IMR-90 (cell line): ENCODE data around the gene TIPARP. TPM values are rescaled to one million over a fixed set of nuclear protein-coding genes. Genes with fewer than 3 reads are reported as not detected.

ENCODE experiments used
- ATAC-seq: fragments of 200-7000 bp; cut with Tn5 transposase; 2 replicates; pipeline ENCODE4 v1.9.1; 2020; ENCODE audit warnings: low read depth, mild to moderate bottlenecking, moderate library complexity
- BruUV-seq: library from RNA; stranded (reverse); fragments of 400-500 nt; replicated peaks from 2 replicates; lab custom pipeline; 2021; lab: Mats Ljungman, UMichigan
- CTCF ChIA-PET: fragments of 300-600 bp; formaldehyde crosslinking; extraction: SDS; loops from one replicate; lab custom pipeline; 2021; ENCODE audit warnings: antibody characterized with exemption; lab: Yijun Ruan, JAX
- POLR2A ChIA-PET: fragments of 300-600 bp; sonication (Branson Sonifier 250); formaldehyde crosslinking; loops from one replicate; lab custom pipeline; 2022; ENCODE audit warnings: antibody characterized with exemption; ENCODE audit not compliant: unreplicated experiment; lab: Charles Lee
- DNase-seq: peaks from one replicate; pipeline ENCODE4 v3.0.0; 2013
- H2AFZ ChIP-seq: replicated peaks from 2 replicates; pipeline ENCODE3; 2013; ENCODE audit warnings: low read length, mild to moderate bottlenecking; ENCODE audit not compliant: poor library complexity
- H2AK5ac ChIP-seq: 2 replicates; pipeline ENCODE4 v1.6.1; 2013; ENCODE audit warnings: low read depth, low read length, inconsistent platforms
- H2AK9ac ChIP-seq: replicated peaks from 2 replicates; pipeline ENCODE3; 2013; ENCODE audit warnings: mild to moderate bottlenecking, low read depth, low read length, moderate library complexity; ENCODE audit not compliant: poor library complexity
- H2BK120ac ChIP-seq: 2 replicates; pipeline ENCODE4 v1.6.1; 2013; ENCODE audit warnings: low read depth, low read length, inconsistent platforms
- H2BK15ac ChIP-seq: 3 replicates; pipeline ENCODE4 v1.6.1; 2013; ENCODE audit warnings: low read depth, low read length, inconsistent platforms
- H2BK20ac ChIP-seq: 2 replicates; pipeline ENCODE4 v1.6.1; 2013; ENCODE audit warnings: low read depth, mild to moderate bottlenecking, inconsistent platforms, low read length, moderate library complexity
- H2BK5ac ChIP-seq: 2 replicates; pipeline ENCODE4 v1.6.1; 2013; ENCODE audit warnings: mild to moderate bottlenecking, low read depth, low read length, inconsistent platforms; ENCODE audit not compliant: poor library complexity, severe bottlenecking
- H3K14ac ChIP-seq: replicated peaks from 2 replicates; pipeline ENCODE4 v1.6.1; 2013; ENCODE audit warnings: low read depth, low read length, inconsistent platforms
- H3K18ac ChIP-seq: 2 replicates; pipeline ENCODE4 v1.6.1; 2013; ENCODE audit warnings: low read depth, low read length, control low read depth
- H3K23ac ChIP-seq: 2 replicates; pipeline ENCODE4 v1.6.1; 2013; ENCODE audit warnings: low read depth, low read length, inconsistent platforms
- H3K27ac ChIP-seq: 2 replicates; pipeline ENCODE4 v1.5.1; 2013; ENCODE audit warnings: mild to moderate bottlenecking, control low read depth, low read length; ENCODE audit not compliant: insufficient read depth
- H3K27me3 ChIP-seq: 2 replicates; pipeline ENCODE4 v1.6.1; 2013; ENCODE audit warnings: low read length; ENCODE audit not compliant: control insufficient read depth, insufficient read depth
- H3K36me3 ChIP-seq: 2 replicates; pipeline ENCODE4 v1.6.1; 2013; ENCODE audit warnings: low read length, mixed read lengths; ENCODE audit not compliant: control insufficient read depth, insufficient read depth
- H3K4ac ChIP-seq: 2 replicates; pipeline ENCODE4 v1.6.1; 2013; ENCODE audit warnings: low read depth, low read length, inconsistent platforms
- H3K4me1 ChIP-seq: 2 replicates; pipeline ENCODE4 v1.6.1; 2013; ENCODE audit warnings: low read length, mixed read lengths; ENCODE audit not compliant: control insufficient read depth, insufficient read depth
- H3K4me2 ChIP-seq: 2 replicates; pipeline ENCODE4 v1.6.1; 2013; ENCODE audit warnings: low read depth, mild to moderate bottlenecking, control low read depth, low read length, moderate library complexity
- H3K4me3 ChIP-seq: 2 replicates; pipeline ENCODE4 v1.5.1; 2013; ENCODE audit warnings: low read depth, mild to moderate bottlenecking, control low read depth, low read length, moderate library complexity; ENCODE audit not compliant: insufficient read depth
- H3K56ac ChIP-seq: 2 replicates; pipeline ENCODE4 v1.6.1; 2013; ENCODE audit warnings: low read length, inconsistent platforms; ENCODE audit not compliant: insufficient read depth; ENCODE audit errors: extremely low read depth
- H3K79me1 ChIP-seq, 2 experiments: 2 replicates each; pipeline ENCODE4 v1.6.1; 2013; ENCODE audit warnings: low read length in 2 of 2, inconsistent platforms in 1 of 2, low read depth in 1 of 2
- H3K9ac ChIP-seq: 2 replicates; pipeline ENCODE4 v1.6.1; 2013; ENCODE audit warnings: low read depth, low read length, control low read depth
- H3K9me1 ChIP-seq: 2 replicates; pipeline ENCODE4 v1.6.1; 2013; ENCODE audit warnings: low read length, inconsistent platforms; ENCODE audit not compliant: insufficient read depth
- H3K9me3 ChIP-seq: 2 replicates; pipeline ENCODE4 v1.6.1; 2013; ENCODE audit warnings: low read length; ENCODE audit not compliant: control insufficient read depth, insufficient read depth
- H4K20me1 ChIP-seq: 2 replicates; pipeline ENCODE4 v1.6.1; 2013; ENCODE audit warnings: low read length, inconsistent platforms; ENCODE audit not compliant: insufficient read depth
- H4K5ac ChIP-seq: 2 replicates; pipeline ENCODE4 v1.6.1; 2013; ENCODE audit warnings: mild to moderate bottlenecking, low read depth, low read length, control low read depth
- H4K8ac ChIP-seq, 2 experiments: 2 replicates each; pipeline ENCODE4 v1.6.1; 2013; ENCODE audit warnings: low read depth in 2 of 2, low read length in 2 of 2, control low read depth in 1 of 2, inconsistent platforms in 1 of 2
- H4K91ac ChIP-seq: 2 replicates; pipeline ENCODE4 v1.6.1; 2013; ENCODE audit warnings: low read depth, low read length, inconsistent platforms; ENCODE audit not compliant: insufficient read depth
- CHD1 ChIP-seq: IDR thresholded peaks from 2 replicates; pipeline ENCODE4 v1.6.1; 2012; ENCODE audit warnings: low read depth, low read length, improper control_type of control experiment
- MAZ ChIP-seq: IDR thresholded peaks from 2 replicates; pipeline ENCODE4 v1.6.1; 2012; ENCODE audit warnings: low read depth, mild to moderate bottlenecking, low read length, improper control_type of control experiment, moderate library complexity, borderline replicate concordance
- MXI1 ChIP-seq: IDR thresholded peaks from 2 replicates; pipeline ENCODE4 v1.6.1; 2012; ENCODE audit warnings: low read depth, mild to moderate bottlenecking, low read length, moderate library complexity, borderline replicate concordance
- NFE2L2 ChIP-seq: fragments of 150-350 bp; IDR thresholded peaks from 2 replicates; pipeline ENCODE4 v1.6.1; 2016; ENCODE audit warnings: low read depth, mild to moderate bottlenecking, low read length
- RCOR1 ChIP-seq: IDR thresholded peaks from 2 replicates; pipeline ENCODE4 v1.6.1; 2012; ENCODE audit warnings: mild to moderate bottlenecking, low read length, improper control_type of control experiment; ENCODE audit not compliant: insufficient replicate concordance
- RFX5 ChIP-seq: IDR thresholded peaks from 2 replicates; pipeline ENCODE4 v1.8.0; 2012; ENCODE audit warnings: low read depth, mild to moderate bottlenecking, low read length, moderate library complexity
- SMC3 ChIP-seq: fragments of 150-350 bp; IDR thresholded peaks from 2 replicates; pipeline ENCODE4 v1.6.1; 2016; ENCODE audit warnings: low read depth, mild to moderate bottlenecking, antibody characterized with exemption, low read length, moderate library complexity
- WGBS, 2 experiments: methylation state at CpG; one replicate each; pipeline versions ENCODE4 v1.1.5 to v1.1.7; 2013; ENCODE audit warnings: missing lambda C conversion rate in 2 of 2; ENCODE audit not compliant: insufficient read length in 1 of 2; ENCODE audit errors: extremely low coverage in 2 of 2; 5-methylcytosine and 5-hydroxymethylcytosine counted together
- dilution Hi-C: fragments of 300-500 bp; cut with HindIII; formaldehyde crosslinking; loops from one replicate; pipeline ENCODE4 v1.14.3; 2018; ENCODE audit warnings: low sequenced_read_pairs; ENCODE audit not compliant: unreplicated experiment
- in situ Hi-C: fragments of 300-500 bp; cut with MboI; formaldehyde crosslinking; loops from 3 replicates; pipeline ENCODE4 v1.14.3; 2019; ENCODE audit warnings: low sequenced_read_pairs, inconsistent platforms, mixed read lengths
- intact Hi-C: fragments of 100-400 bp; cut with micrococcal nuclease; formaldehyde crosslinking; loops from 2 replicates; pipeline ENCODE4 v1.10.0; 2022
- polyA plus RNA-seq, 3 experiments: library from polyadenylated mRNA; depleted of rRNA; stranded (reverse); fragments of >200 nt; gene quantifications; 2 replicates each; pipeline ENCODE4 v1.2.3, GENCODE V29; 2012; ENCODE audit warnings: low replicate concordance in 1 of 3
- total RNA-seq: library from RNA; depleted of rRNA; stranded (reverse); fragments of >200 nt; gene quantifications from 2 replicates; pipeline ENCODE4 v1.2.3, GENCODE V29; 2012

The TIPARP gene
- total and polyA plus RNA-seq, 2 of the 4 experiments (the other 2 are of a cell fraction), result 12.6 to 70.8 TPM

DNA sequence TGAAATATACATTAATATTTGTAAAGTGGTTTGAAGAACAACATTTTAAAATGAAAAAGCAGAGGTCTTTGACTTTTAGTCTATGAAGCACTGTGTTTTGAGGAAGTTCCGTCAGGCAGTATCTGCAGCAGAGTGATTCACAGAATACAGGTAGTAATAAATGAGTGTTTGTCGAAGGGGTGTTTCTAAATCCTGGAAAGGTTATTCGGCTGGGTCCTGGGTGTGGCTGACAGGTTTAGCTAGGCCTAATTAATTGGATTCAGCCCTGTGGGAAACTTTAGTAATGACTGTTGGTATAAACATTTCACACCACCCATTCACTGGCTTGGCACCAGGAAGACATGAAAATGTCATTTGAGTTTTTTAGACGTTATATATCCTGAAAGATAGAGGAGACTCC, 51.3 kb downstream of the TIPARP start:
- H3K79me1 ChIP-seq, result peaks cover 0 to 8% of the 10 kb centered on the region in 2 experiments; a peak in 2 of 4 replicates
- no peak overlapping the region for H2BK5ac ChIP-seq
- no peak overlapping the region for H2AK5ac ChIP-seq
- H3K4me3 ChIP-seq, result no peak overlapping the region
- no peak overlapping the region for H4K8ac ChIP-seq
- POLR2A ChIA-PET, result no interaction called here
- CTCF ChIA-PET, result no interaction called here
- no peak for ATAC-seq
- BruUV-seq, result no TSS peak
- in situ Hi-C loops, result no loop called here
- WGBS, 2 experiments, result no CpG with 5 or more reads among the region's 4 CpGs
- H4K91ac ChIP-seq, result no peak overlapping the region
- intact Hi-C loops, result no loop called here
- H3K4me2 ChIP-seq, result no peak overlapping the region
- no peak overlapping the region for H3K4ac ChIP-seq
- H2AFZ ChIP-seq, result no peak overlapping the region
- no peak overlapping the region for H2AK9ac ChIP-seq
- peaks cover 11% of the 10 kb centered on the region for H3K4me1 ChIP-seq
- dilution Hi-C loops, result no loop called here
- no peak overlapping the region for H4K5ac ChIP-seq
- no peak overlapping the region for H3K56ac ChIP-seq
- no peak overlapping the region for H3K9ac ChIP-seq
- H3K27me3 ChIP-seq, result no peaks in the 10 kb centered on the region
- H2BK15ac ChIP-seq, result no peak overlapping the region
- no peak overlapping the region for H2BK20ac ChIP-seq
- no peaks in the 10 kb centered on the region for H4K20me1 ChIP-seq
- no peak overlapping the region for H3K14ac ChIP-seq
- H3K18ac ChIP-seq, result no peak overlapping the region
- no peaks in the 10 kb centered on the region for H3K36me3 ChIP-seq
- TF ChIP-seq SMC3, result no peak
- no peak for TF ChIP-seq RCOR1
- TF ChIP-seq MXI1, result no peak
- no peak for TF ChIP-seq MAZ
- no peak for TF ChIP-seq CHD1
- TF ChIP-seq RFX5, result no peak
- TF ChIP-seq NFE2L2, result no peak
- no peak for DNase-seq
- H3K27ac ChIP-seq, result no peak overlapping the region
- no peaks in the 10 kb centered on the region for H3K9me3 ChIP-seq
- H2BK120ac ChIP-seq, result no peak overlapping the region
- H3K9me1 ChIP-seq, result peaks cover 10% of the 10 kb centered on the region; the same call in 1 of the 2 replicates
- H3K23ac ChIP-seq, result no peak overlapping the region
